NCI-H2107 treated with DMSO at 0.1 percent for 48 hours (cell line): ENCODE measurements around the gene TDRKH.
"Not testable (repeated sequence)": the region's sequence is repeated elsewhere in the genome, so short reads cannot be mapped to it uniquely, and the experiment has no call there.

ENCODE experiments used
- DNase-seq: peaks from one replicate; lab custom pipeline; 2025; ENCODE audit not compliant: unreplicated experiment; lab: John Stamatoyannopoulos, UW

Gene TDRKH

DNA sequence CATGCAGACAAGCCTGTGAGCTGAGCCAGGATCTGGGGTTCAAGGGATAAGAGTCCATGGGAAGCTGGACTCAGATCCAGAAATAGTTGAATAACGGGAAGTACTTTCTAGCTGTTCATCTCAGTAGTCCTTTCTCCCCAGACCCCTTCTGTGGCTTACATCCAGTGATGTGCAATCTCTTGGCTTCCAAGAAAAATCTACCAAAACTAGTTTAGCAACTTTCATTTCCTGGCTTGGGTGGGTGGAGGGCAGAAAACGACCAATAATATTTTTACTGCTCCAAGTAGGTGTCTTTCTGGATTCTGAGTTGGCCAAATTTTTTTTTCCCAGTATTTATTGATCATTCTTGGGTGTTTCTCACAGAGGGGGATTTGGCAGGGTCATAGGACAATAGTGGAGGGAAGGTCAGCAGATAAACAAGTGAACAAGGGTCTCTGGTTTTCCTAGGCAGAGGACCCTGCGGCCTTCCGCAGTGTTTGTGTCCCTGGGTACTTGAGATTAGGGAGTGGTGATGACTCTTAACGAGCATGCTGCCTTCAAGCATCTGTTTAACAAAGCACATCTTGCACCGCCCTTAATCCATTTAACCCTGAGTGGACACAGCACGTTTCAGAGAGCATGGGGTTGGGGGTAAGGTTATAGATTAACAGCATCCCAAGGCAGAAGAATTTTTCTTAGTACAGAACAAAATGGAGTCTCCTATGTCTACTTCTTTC lies 21.8 kb downstream of the TDRKH start:
- DNase-seq: not testable (repeated sequence)

DNA sequence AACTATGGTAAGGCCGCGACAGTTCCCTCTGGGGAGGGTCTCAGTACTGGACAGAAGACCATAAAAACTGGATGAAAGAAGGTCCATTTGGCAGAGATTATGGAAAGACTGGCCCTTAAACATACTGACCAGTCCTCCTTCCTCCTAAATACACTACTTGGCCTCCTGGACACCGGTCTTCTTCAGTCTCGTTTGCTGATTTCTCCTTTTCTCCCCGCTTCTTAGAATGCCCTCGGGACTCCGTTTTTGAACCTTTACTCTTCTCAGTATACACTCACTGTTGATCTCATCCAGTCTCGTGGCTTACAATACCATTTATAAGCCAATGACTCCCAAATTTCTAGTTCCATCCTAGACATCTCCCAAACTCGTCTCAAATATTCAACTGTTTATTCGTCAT lies 26.3 kb downstream of the TDRKH start:
- no peak for DNase-seq

DNA sequence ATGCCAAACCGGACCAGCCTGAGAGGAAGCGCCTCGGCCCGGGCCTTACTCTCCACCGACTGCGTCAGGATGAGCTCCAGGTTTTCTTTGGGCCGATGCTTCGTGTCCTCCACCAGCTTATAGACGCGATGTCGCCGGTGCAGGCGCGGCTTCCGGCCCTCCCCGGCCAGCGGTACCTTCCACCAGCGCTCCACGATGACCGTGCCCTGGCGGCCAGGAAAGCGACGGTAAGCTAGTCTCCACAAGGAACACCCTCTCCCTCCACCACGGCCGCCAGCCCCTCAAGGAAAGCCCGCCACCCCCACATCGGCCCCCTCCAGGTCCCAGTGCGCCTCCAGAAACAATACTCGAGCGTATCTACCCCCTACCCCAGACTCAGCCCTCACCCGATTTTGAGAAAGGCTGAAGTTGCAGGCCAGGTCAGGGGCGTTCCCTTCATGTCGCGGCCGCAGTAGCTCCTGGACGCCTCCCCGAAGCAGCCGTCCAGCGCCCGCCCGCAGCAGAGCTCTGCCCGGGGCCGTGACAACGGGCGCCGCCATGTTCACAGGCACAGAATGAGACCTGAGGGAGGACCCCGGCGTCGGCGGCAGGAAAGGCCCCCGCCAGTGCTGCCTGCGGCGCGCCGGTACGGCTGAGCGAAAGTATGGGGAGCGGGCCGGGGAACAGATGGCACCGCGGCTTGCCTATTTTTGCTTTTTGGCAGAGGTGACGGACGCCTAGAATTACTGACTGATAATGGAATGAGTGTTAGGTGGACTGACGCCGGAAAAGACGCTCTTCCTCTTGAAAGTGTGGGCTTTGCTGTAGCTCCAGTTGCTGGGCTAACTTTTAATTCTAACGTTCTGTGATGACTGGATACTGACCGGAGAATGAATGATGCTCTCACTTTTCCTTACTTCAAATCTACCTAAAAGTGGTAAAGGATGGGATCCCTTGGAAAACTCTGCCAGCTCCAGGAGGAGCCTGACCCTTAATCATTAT lies 27.1 kb downstream of the TDRKH start, which contains the start of gene MRPL9:
MRPL9 (minus strand) TSS at position 556 of the 981 bp plus-strand sequence; CDS start at position 539, 17 bp downstream.
- DNase-seq: peak; percentile 62

DNA sequence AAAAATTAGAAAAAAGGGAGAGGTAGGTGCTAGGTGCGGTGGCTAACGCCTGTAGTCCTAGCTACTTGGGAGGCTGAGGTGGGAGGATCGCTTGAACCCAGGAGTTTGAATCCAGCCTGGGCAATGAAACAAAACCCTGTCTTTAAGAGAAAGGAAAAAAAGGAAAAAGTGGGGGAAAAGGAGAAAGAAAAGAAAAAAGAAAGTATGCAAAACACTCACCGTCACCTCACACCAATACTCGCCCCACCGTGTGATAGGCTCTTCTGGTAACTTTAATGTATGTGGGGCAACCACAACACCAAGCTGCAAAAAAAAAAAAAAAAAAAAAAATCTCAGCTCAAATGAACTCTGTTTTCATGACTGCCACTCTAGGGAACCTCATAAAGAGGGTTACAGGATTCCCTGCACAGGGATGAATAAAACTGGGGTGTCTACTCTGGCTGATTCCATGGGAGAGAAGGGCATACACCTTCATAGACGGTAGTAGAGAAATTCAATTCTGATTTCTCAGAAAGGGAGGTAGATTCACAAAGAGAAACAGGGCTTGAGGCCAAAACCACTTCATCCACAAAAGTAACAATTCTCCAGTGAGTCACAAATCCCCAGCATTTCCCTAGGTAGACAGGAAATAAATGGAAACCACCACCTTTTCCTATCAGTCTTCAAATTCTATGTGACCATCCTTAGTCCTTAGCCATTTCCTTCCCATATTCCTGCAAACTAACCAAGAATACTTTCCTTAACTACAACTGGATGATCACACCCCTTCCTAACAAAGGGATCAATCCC lies 29.5 kb downstream of the TDRKH start:
- DNase-seq: no peak

DNA sequence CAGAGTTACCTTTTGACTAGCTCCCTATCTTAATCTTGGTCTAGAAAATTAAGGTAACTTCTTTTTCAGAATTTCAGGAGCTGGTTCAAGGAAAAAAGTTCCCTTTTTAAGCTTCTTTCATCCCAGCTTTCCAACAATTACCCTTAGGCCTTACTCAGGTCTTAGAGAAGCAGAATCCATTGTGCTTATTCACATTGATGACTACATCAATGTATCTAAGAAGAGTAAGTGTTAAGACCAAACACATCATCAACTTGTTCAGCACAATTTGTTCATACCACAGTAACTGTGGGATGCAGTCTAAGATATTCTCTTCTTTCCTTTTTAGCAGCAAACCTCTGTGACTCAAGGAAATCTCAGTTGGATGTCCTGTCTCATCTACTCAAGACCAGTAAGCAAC lies 31.1 kb downstream of the TDRKH start:
- DNase-seq: no peak

DNA sequence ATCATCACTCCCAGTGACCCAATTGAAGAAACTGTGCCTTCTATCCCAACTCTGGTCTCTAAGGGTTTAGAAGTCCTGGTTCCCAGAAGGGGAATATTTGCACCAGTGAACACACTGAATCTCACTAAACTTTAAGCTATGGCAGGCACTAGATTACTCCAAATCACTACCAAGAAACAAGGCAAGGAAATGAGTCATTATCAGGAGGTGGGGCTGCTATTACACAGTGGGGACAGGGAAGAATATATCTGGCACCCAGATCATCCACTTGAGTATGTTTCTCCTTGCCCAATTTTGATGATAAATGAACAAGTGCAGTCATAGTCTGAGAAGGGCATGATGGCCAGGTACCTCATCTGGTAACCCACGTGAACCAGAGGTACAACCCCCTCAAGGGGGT lies 34.0 kb downstream of the TDRKH start:
- DNase-seq: no peak

DNA sequence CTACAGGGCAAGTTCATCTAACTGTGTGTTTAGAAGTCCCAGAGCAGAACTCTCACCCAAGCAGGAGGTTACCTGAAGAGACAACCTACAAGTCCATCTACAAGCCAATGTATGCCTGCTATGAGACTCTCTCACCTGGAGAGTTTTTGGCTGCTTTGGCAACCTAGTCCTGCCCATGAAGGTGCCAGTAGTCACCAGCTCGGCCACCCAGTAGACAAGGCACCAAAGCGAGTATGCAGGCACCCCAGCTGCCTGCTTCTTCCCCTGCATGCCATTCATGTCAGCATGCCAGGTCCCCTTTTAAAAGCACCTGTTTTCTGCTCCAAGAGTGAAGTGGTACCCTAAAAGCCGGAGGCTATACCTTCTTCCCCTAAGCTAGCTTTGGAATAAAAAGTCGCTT lies 48.8 kb downstream of the TDRKH start:
- no peak for DNase-seq

DNA sequence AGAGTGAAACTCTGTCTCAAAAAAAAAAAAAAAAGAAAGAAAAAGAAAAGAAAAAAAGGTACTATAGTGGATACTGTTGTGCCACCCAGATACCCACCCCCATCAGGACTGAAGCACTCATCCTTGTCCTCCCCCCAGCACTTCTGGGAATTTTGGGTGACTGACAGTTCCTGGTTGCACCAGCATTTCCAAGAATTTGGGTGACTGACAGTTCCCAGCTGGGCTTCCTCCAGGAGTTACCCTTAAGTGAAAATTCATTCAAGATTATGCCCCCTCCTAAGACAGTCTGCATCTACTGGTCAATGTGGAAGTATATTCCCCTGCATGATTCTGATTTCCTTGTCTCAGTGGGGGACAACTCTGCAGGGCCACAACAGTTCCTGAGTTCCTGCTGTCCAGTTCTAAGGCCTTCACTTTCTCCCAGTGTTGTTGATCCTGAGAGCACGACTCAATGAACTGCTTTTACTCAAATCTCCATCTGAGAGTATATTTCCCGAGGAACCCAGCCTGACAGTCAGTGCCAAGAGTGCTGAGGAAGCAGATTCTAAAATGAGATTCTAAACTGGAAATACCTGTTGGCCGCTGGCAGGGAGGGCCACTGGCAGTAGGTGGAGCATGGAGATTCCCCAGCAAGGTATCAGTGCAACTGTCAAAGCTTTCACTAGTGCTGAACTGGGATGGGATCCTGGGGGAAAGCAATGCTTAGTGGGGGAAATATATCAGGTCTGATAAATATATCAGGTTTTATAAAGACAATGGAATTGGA lies 50.5 kb downstream of the TDRKH start:
- DNase-seq: no peak

DNA sequence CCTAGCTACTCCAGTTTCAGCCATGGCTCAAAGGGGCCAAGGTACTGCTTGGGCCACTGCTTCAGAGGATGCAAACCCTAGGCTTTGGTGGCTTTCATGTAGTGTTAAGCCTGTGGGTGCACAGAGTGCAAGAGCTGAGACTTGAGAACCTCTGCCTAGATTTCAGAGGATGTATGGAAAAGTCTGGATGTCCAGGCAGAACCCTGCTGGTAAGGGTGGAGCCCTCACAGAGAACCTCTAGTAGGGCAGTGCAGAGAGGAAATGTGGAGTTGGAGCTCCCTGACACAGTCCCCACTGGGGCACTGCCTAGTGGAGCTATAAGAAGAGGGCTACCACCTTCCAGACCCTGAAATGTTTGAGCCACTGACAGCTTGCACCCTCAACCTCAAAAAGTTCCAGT lies 52.8 kb downstream of the TDRKH start:
- no peak for DNase-seq

DNA sequence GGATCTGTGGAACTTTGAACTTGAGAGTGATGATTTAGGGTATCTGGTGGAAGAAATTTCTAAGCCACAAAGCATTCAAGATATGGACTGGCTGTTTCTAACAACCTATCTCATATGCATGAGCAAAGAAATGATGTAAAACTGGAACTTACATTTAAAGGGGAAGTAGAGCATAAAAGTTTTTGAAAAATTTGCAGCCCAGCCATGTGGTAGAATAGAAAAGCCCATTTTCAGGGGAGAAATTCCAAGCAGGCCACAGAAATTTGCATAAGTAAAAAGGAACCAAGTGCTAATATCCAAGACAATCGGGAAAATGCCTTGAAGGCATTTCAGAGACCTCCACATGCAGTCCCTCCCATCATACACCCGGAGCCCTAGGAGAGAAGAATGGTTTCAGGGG lies 53.3 kb downstream of the TDRKH start:
- DNase-seq: no peak

DNA sequence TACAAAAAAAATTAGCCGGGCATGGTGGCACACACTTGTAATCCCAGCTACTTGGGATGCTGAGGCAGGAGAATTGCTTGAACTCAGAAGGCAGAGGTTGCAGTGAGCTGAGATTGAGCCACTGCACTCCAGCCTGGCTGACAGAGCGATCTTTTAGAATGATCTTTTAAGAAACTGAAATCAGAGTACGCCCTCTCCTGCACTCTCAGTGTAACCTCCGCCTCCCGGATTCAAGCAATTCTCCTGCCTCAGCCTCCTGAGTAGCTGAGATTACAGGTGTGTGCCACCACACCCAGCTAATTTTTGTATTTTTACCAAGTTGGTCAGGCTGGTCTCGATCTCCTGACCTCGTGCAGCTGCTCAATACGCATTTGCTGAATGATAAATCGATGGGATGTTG lies 56.3 kb downstream of the TDRKH start:
- not testable (repeated sequence) for DNase-seq

DNA sequence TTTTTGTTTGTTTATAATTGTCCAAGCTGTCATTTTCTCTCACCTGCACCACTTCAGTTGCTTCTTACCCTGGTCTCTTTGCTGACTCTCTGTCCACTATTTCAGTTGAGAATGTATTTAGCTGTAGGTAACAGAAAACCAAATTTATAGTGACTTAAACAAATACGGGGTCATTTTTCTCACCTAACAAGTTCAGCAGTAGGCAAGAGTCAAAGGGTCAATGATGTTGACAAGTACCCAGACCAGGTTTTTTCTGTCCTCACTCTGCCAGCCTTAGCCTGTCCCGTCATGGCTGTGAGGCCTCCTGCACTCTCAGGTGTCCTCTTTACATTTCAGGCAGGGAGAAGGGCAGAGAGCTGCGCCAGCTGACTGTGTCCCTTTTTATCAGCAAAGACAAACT lies 57.2 kb downstream of the TDRKH start:
- DNase-seq: no peak

DNA sequence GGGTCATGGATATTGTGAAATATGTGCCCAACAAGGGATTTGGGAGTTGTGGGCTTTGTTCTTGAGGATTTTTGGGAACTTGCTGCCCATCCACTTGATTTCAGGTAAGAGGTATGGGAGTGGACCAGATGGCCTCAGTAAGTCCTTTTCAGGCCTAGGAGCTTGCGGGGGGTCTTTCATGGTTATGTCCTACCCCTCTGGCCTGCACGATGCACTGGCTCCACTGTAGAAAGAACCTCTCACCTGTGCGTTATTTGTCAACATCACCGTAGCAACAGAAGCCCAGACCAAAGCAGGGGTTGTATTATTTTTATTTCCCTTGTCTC lies 60.4 kb downstream of the TDRKH start:
- DNase-seq: no peak

DNA sequence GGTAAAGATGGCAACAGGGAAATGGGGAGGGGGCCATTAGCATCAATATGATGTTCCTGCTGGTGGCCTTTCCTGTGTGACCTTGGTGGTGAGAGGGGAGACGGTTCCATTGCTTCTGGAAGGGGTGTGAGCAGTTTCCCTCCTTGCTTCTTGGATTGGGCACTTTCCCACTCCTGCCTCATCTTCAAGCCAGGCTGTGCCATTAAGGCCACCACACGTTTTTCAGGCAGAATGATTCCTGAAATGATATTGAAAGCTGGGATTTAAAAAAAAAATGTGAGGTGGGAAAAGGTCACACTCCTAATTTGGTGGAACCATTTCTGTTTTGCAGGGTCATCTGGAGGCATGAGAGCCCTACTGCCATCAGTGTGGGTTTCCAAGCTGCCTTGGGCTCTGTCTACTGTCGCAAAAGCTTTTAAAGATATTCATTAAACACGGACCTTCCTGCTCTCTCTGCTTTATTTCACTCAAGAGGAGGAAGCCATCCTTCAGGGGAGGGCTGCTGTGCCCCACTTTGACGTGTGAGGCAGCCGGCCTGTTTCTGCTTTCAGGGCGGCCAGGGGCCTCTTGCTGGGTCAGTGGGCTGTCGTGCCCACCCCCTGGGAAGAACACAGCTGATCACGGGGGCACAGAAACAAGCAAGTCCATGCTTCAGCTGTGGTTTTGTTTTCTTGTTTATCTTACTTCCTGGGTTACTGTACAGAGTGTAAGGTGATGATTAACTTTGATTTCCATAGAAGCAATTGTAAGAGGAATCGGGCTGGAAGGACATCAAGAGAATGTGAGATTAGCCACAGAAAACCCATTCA lies 60.9 kb downstream of the TDRKH start:
- DNase-seq: no peak

DNA sequence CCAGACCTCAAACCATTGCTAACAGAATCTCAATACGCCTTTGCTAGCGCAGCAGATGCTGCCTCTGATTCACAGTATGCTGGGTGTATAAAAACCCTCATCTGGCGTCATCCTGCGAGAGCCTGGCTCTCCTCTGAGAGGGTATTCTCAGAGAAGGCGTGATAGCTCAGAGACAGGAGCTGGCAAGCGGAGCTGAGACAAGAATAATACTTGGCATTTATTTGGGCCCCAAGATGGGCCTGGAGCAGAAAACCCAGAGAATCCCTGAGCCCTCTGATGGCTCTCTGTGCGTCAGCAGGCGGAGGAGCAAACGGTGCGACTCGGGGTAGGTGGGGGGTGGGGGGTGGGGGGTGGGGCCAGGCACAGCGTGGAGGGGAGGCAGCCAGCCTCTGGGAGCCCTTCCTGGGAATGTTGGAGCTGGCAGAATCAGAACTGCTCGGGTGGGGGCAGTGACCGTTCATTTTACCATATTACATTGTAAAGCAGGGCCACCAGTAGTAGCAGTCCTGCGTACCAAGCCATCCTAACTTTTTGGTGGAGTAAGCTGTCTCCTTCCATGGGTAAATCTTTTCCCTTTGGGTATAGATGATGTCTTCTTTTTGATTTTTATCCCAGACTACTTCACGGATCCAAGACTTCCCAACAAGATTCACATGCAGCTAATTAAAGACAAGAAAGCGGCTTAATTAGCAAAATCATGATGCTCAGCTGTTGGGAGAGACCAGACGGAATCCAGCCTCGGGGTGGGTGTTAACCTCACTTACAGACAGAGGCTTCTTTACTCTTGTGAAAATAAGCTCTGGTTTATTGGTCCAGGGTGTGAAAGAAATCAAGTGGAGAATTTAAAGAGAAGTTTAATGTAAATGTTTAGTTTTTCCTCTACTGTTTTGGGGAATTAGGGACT lies 61.9 kb downstream of the TDRKH start:
- DNase-seq: no peak

DNA sequence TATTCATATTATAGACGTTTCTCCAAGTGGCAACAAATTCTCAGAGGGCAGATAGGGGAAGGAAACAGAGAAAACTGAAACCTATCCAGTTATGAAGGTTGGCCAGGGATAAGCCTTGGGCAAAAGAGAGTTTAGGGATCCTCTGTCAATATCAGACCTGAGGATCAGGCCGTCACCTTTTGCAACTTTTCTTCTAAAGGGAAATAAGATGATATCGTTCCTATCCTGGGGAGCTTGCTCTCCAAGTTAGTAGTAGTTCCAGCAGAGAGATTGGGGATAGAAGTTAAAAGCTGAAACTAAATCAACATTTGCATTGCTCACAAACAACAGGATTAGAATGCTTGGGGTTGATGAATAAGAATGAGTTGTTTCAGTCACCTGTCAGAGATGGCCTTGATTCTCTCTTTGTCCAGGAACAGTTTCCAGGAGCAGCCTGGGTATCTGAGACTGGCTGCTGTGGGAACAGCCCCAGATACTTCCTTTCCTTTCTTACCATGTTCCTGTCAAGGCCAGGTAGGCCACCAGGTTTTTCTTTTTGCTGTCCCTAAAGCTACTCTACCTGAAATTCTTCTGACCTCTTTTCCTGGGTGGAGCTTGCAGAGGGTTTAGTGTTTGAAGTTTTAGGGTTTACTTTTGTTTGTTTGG lies 66.5 kb downstream of the TDRKH start:
- no peak for DNase-seq
